Transverse colon (tissue), 4 donors: Measurements from ENCODE around the gene RET. TPM values are rescaled to one million over a fixed set of nuclear protein-coding genes. Genes with fewer than 3 reads are reported as not detected.

Experiments used
- DNase-seq: peaks from one replicate; pipeline ENCODE4 v3.0.0-alpha.2; 2019
- H3K27ac ChIP-seq, 4 donors: fragments of 200-600 bp; sonication (generic); 2 replicates each; pipeline ENCODE4 v1.5.1; 2016 to 2018; ENCODE audit warnings: inconsistent platforms in 4 of 4
- H3K27me3 ChIP-seq: fragments of 200-600 bp; sonication (generic); 2 replicates; pipeline ENCODE4 v1.5.1; 2017; ENCODE audit warnings: inconsistent platforms
- H3K36me3 ChIP-seq, 4 donors: fragments of 200-600 bp; sonication (generic); 2 replicates each; pipeline ENCODE4 v1.5.1; 2017 to 2019; ENCODE audit warnings: inconsistent platforms in 4 of 4
- H3K4me1 ChIP-seq, 4 donors: fragments of 200-600 bp; sonication (generic); 2 replicates each; pipeline ENCODE4 v1.5.1; 2017 to 2020; ENCODE audit warnings: inconsistent platforms in 4 of 4
- H3K4me3 ChIP-seq, 4 donors: fragments of 200-600 bp; sonication (generic); 1 replicate in 1 of 4; 2 replicates in 3 of 4; pipeline versions ENCODE4 v1.5.1 to v1.6.1; 2017 to 2019; ENCODE audit warnings: inconsistent platforms in 4 of 4
- H3K9me3 ChIP-seq, 2 donors: fragments of 200-600 bp; sonication (generic); 2 replicates each; pipeline ENCODE4 v1.5.1; 2017 to 2019; ENCODE audit warnings: inconsistent platforms in 2 of 2
- EP300 ChIP-seq: sonication (generic); formaldehyde crosslinking; IDR thresholded peaks from one replicate; pipeline ENCODE4 v1.6.1; 2017; ENCODE audit warnings: antibody characterized with exemption, low read depth
- POLR2A ChIP-seq: fragments of 450-650 bp; IDR thresholded peaks from one replicate; pipeline ENCODE4 v1.6.1; 2016; ENCODE audit warnings: antibody characterized with exemption, mild to moderate bottlenecking, moderate library complexity
- POLR2AphosphoS5 ChIP-seq, 3 donors: sonication (generic); formaldehyde crosslinking; IDR thresholded peaks; one replicate each; pipeline ENCODE4 v1.6.1; 2016; ENCODE audit warnings: antibody characterized with exemption in 3 of 3
- WGBS, 2 donors: methylation state at CpG; one replicate each; pipeline ENCODE4 v1.1.5; 2018; ENCODE audit warnings: low coverage in 1 of 2; 5-methylcytosine and 5-hydroxymethylcytosine counted together
- in situ Hi-C, 4 donors: fragments of 200-750 bp; cut with MboI; loops; one replicate each; pipeline versions ENCODE4 v1.15.0 to v1.15.1; 2017; ENCODE audit warnings: low sequenced_read_pairs in 3 of 4, low pct_ligation_motif_present in 1 of 4, low pct_unique_long_range_greater_than_20kb in 1 of 4
- intact Hi-C: fragments of 100-400 bp; cut with DNase I; formaldehyde crosslinking; loops from one replicate; pipeline ENCODE4 v1.15.1; 2023; ENCODE audit warnings: low total_unique reads
- total RNA-seq, 4 donors: library from RNA; depleted of rRNA; stranded (reverse); fragments of >200 nt; gene quantifications; one replicate each; pipeline ENCODE4 v1.1.0, GENCODE V29; 2016
- TF ChIP-seq, protein P1 (sequence below), 5 experiments: fragments of 200-600 bp in 3 of 5; fragments of 450-650 bp in 2 of 5; sonication (generic) in 3 of 5; IDR thresholded peaks; 1 replicate in 2 of 5; 2 replicates in 3 of 5; pipeline ENCODE4 v1.5.1; 2016 to 2017; ENCODE audit warnings: antibody characterized with exemption in 5 of 5, inconsistent platforms in 3 of 5, mild to moderate bottlenecking in 2 of 5, moderate library complexity in 1 of 5

Gene RET
- total RNA-seq, 4 donors from 2014 or later = 0.37 to 5.6 (median 1.4) TPM

DNA sequence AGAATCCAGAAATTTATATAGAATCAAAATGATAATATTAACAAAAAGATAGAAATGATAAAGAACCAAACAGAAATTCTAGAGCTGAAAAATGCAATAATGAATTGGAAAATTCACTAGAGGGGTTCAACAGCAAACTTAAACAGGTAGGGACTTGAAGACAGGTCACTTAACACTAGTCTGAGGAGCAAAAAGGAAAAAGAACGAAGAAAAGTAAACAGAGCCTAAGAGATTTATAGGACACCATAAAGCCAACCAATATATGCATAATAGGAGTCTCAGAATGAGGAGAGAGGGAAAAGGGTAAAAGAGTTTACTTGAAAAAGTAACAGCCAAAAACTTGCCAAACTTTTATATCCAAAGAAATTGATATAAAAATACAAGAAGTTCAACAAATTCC, 44.3 kb upstream of the RET start:
- TF ChIP-seq EP300 (no peak), POLR2A (no peak), POLR2AphosphoS5 (IDR thresholded peaks at IDR 0.05) (no peak)
- TF ChIP-seq, protein P1, sequence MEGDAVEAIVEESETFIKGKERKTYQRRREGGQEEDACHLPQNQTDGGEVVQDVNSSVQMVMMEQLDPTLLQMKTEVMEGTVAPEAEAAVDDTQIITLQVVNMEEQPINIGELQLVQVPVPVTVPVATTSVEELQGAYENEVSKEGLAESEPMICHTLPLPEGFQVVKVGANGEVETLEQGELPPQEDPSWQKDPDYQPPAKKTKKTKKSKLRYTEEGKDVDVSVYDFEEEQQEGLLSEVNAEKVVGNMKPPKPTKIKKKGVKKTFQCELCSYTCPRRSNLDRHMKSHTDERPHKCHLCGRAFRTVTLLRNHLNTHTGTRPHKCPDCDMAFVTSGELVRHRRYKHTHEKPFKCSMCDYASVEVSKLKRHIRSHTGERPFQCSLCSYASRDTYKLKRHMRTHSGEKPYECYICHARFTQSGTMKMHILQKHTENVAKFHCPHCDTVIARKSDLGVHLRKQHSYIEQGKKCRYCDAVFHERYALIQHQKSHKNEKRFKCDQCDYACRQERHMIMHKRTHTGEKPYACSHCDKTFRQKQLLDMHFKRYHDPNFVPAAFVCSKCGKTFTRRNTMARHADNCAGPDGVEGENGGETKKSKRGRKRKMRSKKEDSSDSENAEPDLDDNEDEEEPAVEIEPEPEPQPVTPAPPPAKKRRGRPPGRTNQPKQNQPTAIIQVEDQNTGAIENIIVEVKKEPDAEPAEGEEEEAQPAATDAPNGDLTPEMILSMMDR (IDR thresholded peaks at IDR 0.05) = no peak
- Histone ChIP-seq H3K36me3 (no peaks in the 10 kb centered on the region), H3K9me3 (peaks cover 11 to 16% of the 10 kb centered on the region in 2 donors), H3K4me3 (no peak overlapping the region), H3K4me1 (no peaks in the 10 kb centered on the region), H3K27ac (no peak overlapping the region), H3K27me3 (no peaks in the 10 kb centered on the region)
- in situ Hi-C loops = no loop called here
- DNase-seq = no peak
- intact Hi-C loops = loop anchor here (1.0 kb wide), 1 partner anchor 38 kb away; no protein-coding TSS in a partner anchor
- 29 to 35% methylated on average over 1 of the region's 1 CpG for WGBS, 2 donors

DNA sequence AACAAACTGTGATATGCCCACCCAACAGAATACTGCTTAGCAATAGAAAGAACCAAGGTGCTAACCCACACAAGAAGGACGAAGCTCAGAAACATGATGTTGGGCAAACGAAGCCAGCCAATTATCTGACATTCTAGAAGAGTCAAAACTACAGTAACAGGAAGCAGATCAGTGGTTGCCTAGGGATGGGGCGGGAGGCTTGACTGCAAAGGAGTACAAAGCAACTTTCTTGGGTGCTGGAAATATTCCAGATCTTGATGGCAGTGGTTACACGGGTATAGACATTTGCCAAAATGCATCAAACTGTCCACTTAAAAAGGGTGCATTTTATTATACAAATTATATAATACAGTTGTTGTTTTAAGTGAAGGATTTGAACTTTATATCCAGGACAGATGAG, 41.1 kb upstream of the RET start:
- intact Hi-C loops = no loop called here
- peaks cover 11 to 16% of the 10 kb centered on the region in 2 donors for H3K9me3 ChIP-seq
- TF ChIP-seq POLR2A (no peak), POLR2AphosphoS5 (IDR thresholded peaks at IDR 0.05) (no peak)
- in situ Hi-C loops = no loop called here
- H3K27ac ChIP-seq = no peak overlapping the region
- no peak for DNase-seq
- WGBS, 2 donors = 18 to 29% methylated on average over 4 of the region's 4 CpGs
- no peaks in the 10 kb centered on the region for H3K36me3 ChIP-seq
- H3K4me3 ChIP-seq = no peak overlapping the region
- no peaks in the 10 kb centered on the region for H3K27me3 ChIP-seq
- no peaks in the 10 kb centered on the region for H3K4me1 ChIP-seq

DNA sequence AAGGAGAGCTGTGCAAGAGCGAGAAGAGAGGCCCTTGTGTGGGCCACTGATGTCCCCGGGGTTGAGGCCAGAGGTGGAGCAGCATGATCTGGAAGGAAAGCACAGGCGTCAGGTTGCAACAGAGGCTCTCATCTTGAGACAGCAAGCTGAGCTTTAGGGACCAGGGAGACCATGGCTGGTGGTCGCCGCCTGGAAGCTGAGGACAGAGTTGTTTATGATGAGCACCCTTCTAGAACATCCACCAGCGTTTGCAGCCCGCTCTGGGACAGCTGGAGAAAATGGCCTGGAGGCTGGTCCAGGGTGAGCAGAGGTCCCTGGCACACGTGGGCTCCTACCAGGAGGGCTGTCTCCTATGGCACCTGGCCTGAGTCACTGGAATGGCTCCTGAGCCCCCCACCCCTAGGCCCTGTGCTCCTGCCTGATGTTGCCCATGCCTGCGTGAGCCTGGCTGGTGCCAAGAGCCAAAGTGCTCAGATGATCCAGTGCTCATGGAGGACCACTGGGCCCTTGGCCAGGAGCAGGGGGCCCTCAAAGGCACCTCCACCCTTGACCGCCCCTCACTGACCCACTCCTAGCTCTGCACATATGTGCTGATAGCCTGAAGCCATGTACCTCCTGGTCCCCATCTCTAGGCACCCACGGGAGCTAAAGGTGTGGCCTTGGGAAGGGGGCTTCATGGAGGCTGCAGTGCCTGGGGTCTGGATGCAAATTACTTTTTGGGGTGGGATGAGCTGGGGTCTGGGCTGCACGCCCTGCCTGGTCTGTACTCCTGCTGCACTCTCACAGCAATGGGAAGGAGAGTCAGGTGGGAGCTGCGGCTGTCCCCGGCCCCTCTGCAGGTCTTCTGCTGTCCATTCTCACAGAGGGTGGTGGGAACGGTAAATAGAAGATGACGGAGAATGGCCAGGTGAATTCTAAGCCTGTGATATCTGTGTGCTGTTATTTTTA, 40.1 kb upstream of the RET start:
- intact Hi-C loops = no loop called here
- TF ChIP-seq EP300 (no peak), POLR2A (no peak), POLR2AphosphoS5 (IDR thresholded peaks at IDR 0.05) (no peak)
- TF ChIP-seq, protein P1 (IDR thresholded peaks at IDR 0.05) = no peak
- no peak overlapping the region for H3K27ac ChIP-seq
- H3K36me3 ChIP-seq = no peaks in the 10 kb centered on the region
- WGBS, 2 donors = 70 to 85% methylated on average over 3 to 13 of the region's 16 CpGs
- no peak overlapping the region for H3K4me3 ChIP-seq
- DNase-seq = no peak
- in situ Hi-C loops = no loop called here
- no peaks in the 10 kb centered on the region for H3K27me3 ChIP-seq
- H3K4me1 ChIP-seq = no peaks in the 10 kb centered on the region
- H3K9me3 ChIP-seq = peaks cover 11 to 16% of the 10 kb centered on the region in 2 donors

DNA sequence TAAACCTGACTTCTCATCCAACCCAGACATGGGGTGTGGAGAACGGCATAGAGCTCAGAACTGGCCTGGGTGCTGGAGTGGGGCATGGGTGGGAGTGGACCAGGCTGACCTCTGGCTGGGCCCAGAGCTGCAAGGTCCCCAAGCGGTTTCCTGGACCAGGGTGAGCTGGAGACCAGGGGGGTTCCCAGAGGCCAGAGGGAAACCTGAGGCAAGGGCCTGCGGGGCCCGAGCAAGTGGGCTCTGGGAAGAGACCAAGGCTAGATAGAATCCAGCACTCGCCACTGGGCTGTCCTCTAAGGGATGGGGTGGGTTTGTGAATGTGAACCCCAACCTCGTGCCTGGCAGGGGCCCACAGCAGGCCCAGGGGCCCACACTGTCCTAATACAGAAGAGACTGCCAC, 39.4 kb upstream of the RET start:
- Histone ChIP-seq H3K9me3 (peaks cover 9 to 10% of the 10 kb centered on the region in 2 donors), H3K4me1 (no peaks in the 10 kb centered on the region), H3K36me3 (no peaks in the 10 kb centered on the region), H3K4me3 (no peak overlapping the region), H3K27me3 (no peaks in the 10 kb centered on the region), H3K27ac (no peak overlapping the region)
- DNase-seq = no peak
- intact Hi-C loops = no loop called here
- in situ Hi-C loops = no loop called here
- TF ChIP-seq, protein P1 (IDR thresholded peaks at IDR 0.05) = no peak
- TF ChIP-seq POLR2A = no peak
- no peak for TF ChIP-seq POLR2AphosphoS5 (IDR thresholded peaks at IDR 0.05)
- TF ChIP-seq EP300 = no peak
- WGBS, 2 donors = 75 to 85% methylated on average over 1 to 6 of the region's 6 CpGs
